Mesodermal cell (in vitro differentiated cells): ENCODE measurements around the gene PHACTR3.

Experiments
- H3K27ac ChIP-seq: 2 replicates; pipeline ENCODE4 v1.7.0; 2013; ENCODE audit warnings: mild to moderate bottlenecking, low read depth, low read length, moderate library complexity; ENCODE audit not compliant: severe bottlenecking
- H3K36me3 ChIP-seq: 2 replicates; pipeline ENCODE4 v1.7.1; 2013; ENCODE audit warnings: mild to moderate bottlenecking, low read length, moderate library complexity; ENCODE audit not compliant: control insufficient read depth, insufficient read depth
- H3K4me1 ChIP-seq: one replicate; pipeline ENCODE4 v1.7.1; 2013; ENCODE audit warnings: mild to moderate bottlenecking, low read length; ENCODE audit not compliant: insufficient read depth, control insufficient read depth, poor library complexity, severe bottlenecking
- H3K4me3 ChIP-seq: 2 replicates; pipeline ENCODE4 v1.7.0; 2013; ENCODE audit warnings: low read length, control low read depth, mild to moderate bottlenecking; ENCODE audit not compliant: insufficient read depth, poor library complexity, severe bottlenecking; ENCODE audit errors: extremely low read depth
- H3K9me3 ChIP-seq: 2 replicates; pipeline ENCODE4 v1.7.1; 2013; ENCODE audit warnings: mild to moderate bottlenecking, low read length, moderate library complexity; ENCODE audit not compliant: control insufficient read depth
- WGBS, 2 experiments: methylation state at CpG; one replicate each; pipeline ENCODE4 v1.1.5; 2013; ENCODE audit warnings: missing lambda C conversion rate in 2 of 2; ENCODE audit not compliant: insufficient coverage in 2 of 2; 5-methylcytosine and 5-hydroxymethylcytosine counted together

The PHACTR3 gene

GRCh38 chr20:59673998-59674445, 69.7 kb downstream of the PHACTR3 start:
- H3K4me1 ChIP-seq: no peaks in the 10 kb centered on the region
- H3K9me3 ChIP-seq: peaks cover 26% of the 10 kb centered on the region
- no peak overlapping the region for H3K4me3 ChIP-seq
- WGBS, 2 experiments: 79 to 83% methylated on average over 10 of the region's 10 CpGs
- no peak overlapping the region for H3K27ac ChIP-seq
- no peaks in the 10 kb centered on the region for H3K36me3 ChIP-seq

DNA sequence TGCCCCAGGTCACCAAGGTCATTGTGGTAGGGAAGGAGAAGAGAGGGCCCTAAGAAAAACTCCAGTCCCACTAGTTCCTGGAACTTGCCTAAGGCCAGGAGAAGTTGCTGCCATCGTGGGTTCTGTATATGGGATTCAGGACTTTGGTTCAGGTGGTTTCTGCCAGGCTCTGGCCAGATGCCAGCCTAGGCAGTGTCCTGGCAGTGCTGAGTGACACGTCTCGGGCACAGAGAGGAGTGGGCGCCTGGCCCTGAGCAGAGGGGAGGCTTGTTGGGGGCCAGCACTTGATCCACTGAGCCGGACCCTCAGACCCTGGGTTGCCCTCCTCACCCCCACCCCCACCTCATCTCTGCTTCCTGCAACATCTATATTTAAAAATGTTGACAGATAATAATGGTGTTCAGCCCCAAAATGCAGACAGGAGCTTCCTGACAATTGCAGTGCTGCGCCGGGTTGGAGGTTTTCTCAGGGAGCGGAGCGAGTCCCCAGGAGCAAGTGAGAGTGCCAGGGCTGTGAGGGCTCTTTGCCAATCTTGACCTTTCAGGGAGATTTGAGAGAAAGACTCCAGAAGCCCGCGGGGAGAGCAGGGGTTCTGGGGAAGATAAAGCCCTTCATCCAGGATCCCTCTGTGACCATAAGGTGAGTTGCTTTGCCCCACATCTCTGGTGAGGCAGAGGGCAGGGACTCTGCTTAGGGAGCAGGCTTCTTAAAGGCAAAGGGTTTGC, 71.9 kb downstream of the PHACTR3 start:
- peaks cover 19% of the 10 kb centered on the region for H3K9me3 ChIP-seq
- 79 to 83% methylated on average over 7 to 10 of the region's 11 CpGs for WGBS, 2 experiments

DNA sequence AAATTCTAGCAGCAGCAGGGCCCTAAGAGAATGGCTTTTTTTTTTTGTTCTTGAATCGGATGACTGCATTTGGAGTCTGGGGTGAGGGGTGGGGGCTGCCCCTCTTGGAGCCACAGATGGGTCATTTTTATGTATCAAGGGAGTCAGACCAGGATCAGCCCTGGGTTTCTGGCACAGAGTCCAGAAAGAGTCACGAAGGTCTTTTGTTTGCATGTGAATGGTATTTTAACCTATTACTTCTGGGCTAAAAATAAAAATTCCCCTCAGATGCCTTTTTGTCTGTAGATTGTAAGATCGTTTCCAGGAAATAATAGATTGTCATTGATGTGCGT, 72.5 kb downstream of the PHACTR3 start:
- no peak overlapping the region for H3K27ac ChIP-seq
- WGBS, 2 experiments: 32 to 56% methylated on average over 1 to 3 of the region's 4 CpGs

More for the DNA sequence above, 71.9 kb downstream of the PHACTR3 start:
- no peaks in the 10 kb centered on the region for H3K4me1 ChIP-seq
- no peaks in the 10 kb centered on the region for H3K36me3 ChIP-seq
- no peak overlapping the region for H3K27ac ChIP-seq
- no peak overlapping the region for H3K4me3 ChIP-seq

GRCh38 chr20:59677586-59677985, 73.2 kb downstream of the PHACTR3 start:
- Histone ChIP-seq H3K27ac (no peak overlapping the region), H3K4me1 (no peaks in the 10 kb centered on the region), H3K36me3 (no peaks in the 10 kb centered on the region), H3K4me3 (no peak overlapping the region), H3K9me3 (peaks cover 19% of the 10 kb centered on the region)
- 72 to 91% methylated on average over 2 to 5 of the region's 6 CpGs for WGBS, 2 experiments

More for the DNA sequence above, 72.5 kb downstream of the PHACTR3 start:
- Histone ChIP-seq H3K36me3 (no peaks in the 10 kb centered on the region), H3K4me1 (no peaks in the 10 kb centered on the region), H3K9me3 (peaks cover 19% of the 10 kb centered on the region), H3K4me3 (no peak overlapping the region)

- Histone ChIP-seq H3K36me3 (no peaks in the 10 kb centered on the region), H3K4me3 (no peak overlapping the region), H3K4me1 (no peaks in the 10 kb centered on the region), H3K9me3 (peaks cover 22% of the 10 kb centered on the region), H3K27ac (no peak overlapping the region)
- WGBS, 2 experiments: 63 to 85% methylated on average over 3 to 4 of the region's 9 CpGs
These were observed 73.9 kb downstream of the PHACTR3 start for GRCh38 chr20:59678288-59678687.

- WGBS, 2 experiments: 63 to 80% methylated on average over 6 to 7 of the region's 8 CpGs
- no peak overlapping the region for H3K4me3 ChIP-seq
These were observed 74.6 kb downstream of the PHACTR3 start for GRCh38 chr20:59678951-59679350.

GRCh38 chr20:59680148-59680650, 75.9 kb downstream of the PHACTR3 start:
- Histone ChIP-seq H3K4me1 (no peaks in the 10 kb centered on the region), H3K4me3 (no peak overlapping the region), H3K27ac (no peak overlapping the region), H3K36me3 (no peaks in the 10 kb centered on the region), H3K9me3 (peaks cover 33% of the 10 kb centered on the region)
- 48 to 92% methylated on average over 2 to 5 of the region's 9 CpGs for WGBS, 2 experiments

More at GRCh38 chr20:59678951-59679350, 74.6 kb downstream of the PHACTR3 start:
- no peaks in the 10 kb centered on the region for H3K36me3 ChIP-seq
- H3K9me3 ChIP-seq: peaks cover 22% of the 10 kb centered on the region
- H3K27ac ChIP-seq: no peak overlapping the region
- H3K4me1 ChIP-seq: no peaks in the 10 kb centered on the region

DNA sequence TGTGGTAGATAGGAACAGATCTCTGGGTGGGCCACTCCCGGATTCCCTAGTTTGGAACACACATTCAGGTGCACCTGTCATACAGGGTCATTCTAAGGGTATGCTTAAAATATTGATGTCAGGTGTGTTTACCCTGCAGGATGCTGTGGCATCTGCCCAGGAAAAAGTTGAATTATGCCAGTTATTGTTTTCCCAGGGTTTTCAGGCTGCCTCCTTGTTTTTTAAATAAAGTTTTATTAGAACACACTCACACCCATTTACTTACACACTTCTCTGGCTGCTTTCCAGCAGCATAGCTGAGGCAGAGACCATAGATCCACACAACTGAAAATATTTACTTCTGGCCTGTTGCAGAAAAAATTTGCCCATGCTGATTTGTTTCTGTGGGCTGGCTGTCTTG, 76.5 kb downstream of the PHACTR3 start:
- Histone ChIP-seq H3K36me3 (no peaks in the 10 kb centered on the region), H3K9me3 (peaks cover 40% of the 10 kb centered on the region), H3K4me3 (no peak overlapping the region), H3K4me1 (no peaks in the 10 kb centered on the region), H3K27ac (no peak overlapping the region)
- 67 to 78% methylated on average over 1 of the region's 1 CpG for WGBS, 2 experiments

- H3K4me3 ChIP-seq: no peak overlapping the region
- no peaks in the 10 kb centered on the region for H3K36me3 ChIP-seq
- H3K4me1 ChIP-seq: no peaks in the 10 kb centered on the region
- 78 to 80% methylated on average over 8 to 10 of the region's 10 CpGs for WGBS, 2 experiments
- H3K27ac ChIP-seq: no peak overlapping the region
- H3K9me3 ChIP-seq: peaks cover 32% of the 10 kb centered on the region
These were observed 78.3 kb downstream of the PHACTR3 start for GRCh38 chr20:59682603-59683002.

DNA sequence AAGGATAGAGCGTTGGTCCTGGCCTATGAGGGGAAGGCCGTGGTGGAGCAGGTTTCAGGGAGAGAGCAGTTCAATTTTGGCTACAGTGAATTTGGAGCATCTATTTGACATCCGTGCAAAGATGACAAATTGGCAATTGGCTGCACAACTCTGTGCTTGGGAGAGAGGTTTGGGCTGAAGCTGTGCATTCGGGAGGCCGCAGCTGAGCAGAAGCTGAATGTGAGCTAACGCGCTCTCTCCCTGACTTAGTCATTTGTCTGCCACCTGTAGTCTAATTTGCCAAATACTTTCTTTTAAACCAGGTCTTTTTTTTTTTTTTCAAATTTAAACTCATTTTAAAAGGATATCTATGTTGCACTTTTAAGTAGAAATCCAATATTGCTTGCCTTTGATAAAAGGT, 78.8 kb downstream of the PHACTR3 start:
- H3K4me3 ChIP-seq: no peak overlapping the region
- H3K4me1 ChIP-seq: no peaks in the 10 kb centered on the region
- H3K9me3 ChIP-seq: peaks cover 36% of the 10 kb centered on the region
- H3K27ac ChIP-seq: no peak overlapping the region
- H3K36me3 ChIP-seq: no peaks in the 10 kb centered on the region
- WGBS, 2 experiments: 78 to 89% methylated on average over 3 to 5 of the region's 7 CpGs

DNA sequence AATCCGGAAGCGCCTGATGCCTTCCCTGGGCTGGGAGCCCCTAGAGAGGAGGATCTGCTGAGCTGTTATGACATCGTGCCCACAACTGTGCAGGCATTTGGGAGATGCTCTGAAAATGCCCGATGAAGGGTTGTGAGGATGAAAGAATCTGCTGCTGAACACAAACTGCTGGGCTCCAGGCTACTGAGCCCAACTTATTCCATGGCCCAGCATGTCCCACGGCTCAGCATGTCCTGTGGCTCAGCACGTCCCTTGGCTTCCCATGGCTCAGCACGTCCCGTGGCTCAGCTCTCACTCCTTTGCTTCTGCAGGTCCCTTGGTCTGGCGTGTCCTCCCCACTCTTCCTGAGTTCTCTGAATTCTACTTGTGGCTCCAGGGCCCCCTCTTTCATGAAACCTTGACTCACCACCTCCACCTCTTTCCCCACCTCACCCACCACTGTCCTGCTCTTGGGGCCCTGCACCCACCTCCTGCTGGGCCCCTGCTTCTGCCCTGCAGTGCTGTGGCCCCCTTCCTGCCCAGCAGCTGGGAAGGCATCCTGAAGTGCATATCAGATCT, 80.4 kb downstream of the PHACTR3 start:
- Histone ChIP-seq H3K4me1 (no peaks in the 10 kb centered on the region), H3K27ac (no peak overlapping the region), H3K4me3 (no peak overlapping the region), H3K9me3 (peaks cover 36% of the 10 kb centered on the region), H3K36me3 (no peaks in the 10 kb centered on the region)
- 62 to 71% methylated on average over 8 to 9 of the region's 9 CpGs for WGBS, 2 experiments
